Smooth muscle cell (in vitro differentiated cells): ENCODE measurements around the gene AOAH. TPM values are rescaled to one million over a fixed set of nuclear protein-coding genes. Genes with fewer than 3 reads are reported as not detected.

Experiments used
- DNase-seq: peaks from one replicate; lab custom pipeline; 2025; ENCODE audit not compliant: unreplicated experiment; lab: John Stamatoyannopoulos, UW
- H2AFZ ChIP-seq: fragments of 200-600 bp; sonication (generic); 2 replicates; pipeline ENCODE4 v1.6.0; 2016; ENCODE audit warnings: antibody characterized with exemption, low read depth, mild to moderate bottlenecking
- H3F3A ChIP-seq: fragments of 200-600 bp; sonication (generic); 2 replicates; pipeline ENCODE4 v1.6.0; 2017; ENCODE audit warnings: antibody characterized with exemption, low read depth
- H3K27ac ChIP-seq: fragments of 200-600 bp; sonication (generic); 2 replicates; pipeline ENCODE4 v1.5.1; 2016; ENCODE audit warnings: low read depth, mild to moderate bottlenecking
- H3K27me3 ChIP-seq: fragments of 200-600 bp; sonication (generic); 2 replicates; pipeline ENCODE4 v1.6.1; 2016; ENCODE audit warnings: low read depth, mild to moderate bottlenecking
- H3K36me3 ChIP-seq: fragments of 200-600 bp; sonication (generic); 2 replicates; pipeline ENCODE4 v1.5.1; 2016; ENCODE audit warnings: low read depth
- H3K4me1 ChIP-seq: fragments of 200-600 bp; sonication (generic); 2 replicates; pipeline ENCODE4 v1.5.1; 2016; ENCODE audit warnings: low read depth
- H3K4me2 ChIP-seq: fragments of 200-600 bp; sonication (generic); 2 replicates; pipeline ENCODE4 v1.6.0; 2016; ENCODE audit warnings: mild to moderate bottlenecking
- H3K4me3 ChIP-seq: fragments of 200-600 bp; sonication (generic); 2 replicates; pipeline ENCODE4 v1.5.1; 2016; ENCODE audit warnings: mild to moderate bottlenecking
- H3K79me2 ChIP-seq: fragments of 200-600 bp; sonication (generic); 2 replicates; pipeline ENCODE4 v1.6.0; 2016; ENCODE audit warnings: low read depth, mild to moderate bottlenecking
- H3K9ac ChIP-seq: fragments of 200-600 bp; sonication (generic); 2 replicates; pipeline ENCODE4 v1.6.0; 2016; ENCODE audit warnings: low read depth
- H3K9me3 ChIP-seq: fragments of 200-600 bp; sonication (generic); replicated peaks from 2 replicates; pipeline ENCODE4 v1.5.1; 2016; ENCODE audit warnings: low read depth
- H4K20me1 ChIP-seq: fragments of 200-600 bp; sonication (generic); 2 replicates; pipeline ENCODE4 v1.6.0; 2016; ENCODE audit warnings: low read depth
- WGBS: methylation state at CpG from one replicate; pipeline ENCODE4 v1.1.7; 2016; ENCODE audit warnings: low lambda C conversion rate; 5-methylcytosine and 5-hydroxymethylcytosine counted together
- polyA plus RNA-seq: library from polyadenylated mRNA; unstranded; fragments of >200 nt; fragmentation: Nextera tagmentation; extraction: Ambion mirVana; gene quantifications from 2 replicates; pipeline ENCODE4 v1.2.1, GENCODE V29; 2016
- total RNA-seq: library from RNA; depleted of rRNA; stranded (reverse); fragments of >200 nt; gene quantifications from 2 replicates; pipeline ENCODE4 v1.2.3, GENCODE V29; 2014
- TF ChIP-seq, protein P1 (sequence below): fragments of 200-600 bp; sonication (generic); IDR thresholded peaks from 2 replicates; pipeline ENCODE4 v1.5.1; 2017; ENCODE audit warnings: borderline replicate concordance, mild to moderate bottlenecking, antibody characterized with exemption; ENCODE audit not compliant: insufficient read depth, poor library complexity, severe bottlenecking

Gene AOAH
- total and polyA plus RNA-seq, 2 experiments from 2014 or later, result not detected

DNA sequence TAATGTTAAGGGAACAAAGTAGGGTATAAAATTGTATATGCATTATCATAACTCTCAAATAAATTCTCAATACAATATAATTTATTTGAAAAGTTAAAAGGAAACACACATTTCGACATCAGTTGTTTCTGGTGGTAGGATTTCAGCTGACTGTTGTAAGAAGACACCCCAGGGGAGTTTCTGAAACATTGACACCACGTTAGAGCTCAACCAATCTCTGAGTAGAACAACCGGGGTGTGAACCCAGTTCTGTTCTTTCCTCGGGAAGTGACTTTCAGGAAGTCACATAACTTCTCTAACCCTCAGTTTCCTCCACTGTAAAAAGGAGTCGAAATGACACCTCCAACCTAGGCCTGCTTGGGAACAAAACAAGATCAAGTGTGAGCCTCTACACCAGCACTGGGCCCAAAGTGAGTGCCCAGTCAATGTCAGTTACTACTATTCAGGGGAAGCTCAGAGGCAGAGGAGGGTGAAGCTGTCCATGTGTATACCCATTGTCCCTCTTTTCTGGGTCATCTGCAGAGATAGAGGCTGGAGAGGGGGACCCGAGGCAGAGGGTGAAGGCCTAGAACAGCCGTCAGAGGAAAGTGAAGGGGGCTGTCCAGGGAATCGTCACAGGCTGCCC lies 67.1 kb downstream of the AOAH start:
- Histone ChIP-seq H3K27ac (no peak overlapping the region), H3K9ac (no peak overlapping the region), H3K4me3 (no peak overlapping the region), H3F3A (no peaks in the 10 kb centered on the region), H4K20me1 (no peaks in the 10 kb centered on the region), H3K4me1 (peaks cover 54% of the 10 kb centered on the region), H3K27me3 (no peaks in the 10 kb centered on the region), H3K79me2 (no peaks in the 10 kb centered on the region), H3K4me2 (no peak overlapping the region), H3K9me3 (no peaks in the 10 kb centered on the region), H3K36me3 (no peaks in the 10 kb centered on the region), H2AFZ (no peak overlapping the region)
- TF ChIP-seq, protein P1, sequence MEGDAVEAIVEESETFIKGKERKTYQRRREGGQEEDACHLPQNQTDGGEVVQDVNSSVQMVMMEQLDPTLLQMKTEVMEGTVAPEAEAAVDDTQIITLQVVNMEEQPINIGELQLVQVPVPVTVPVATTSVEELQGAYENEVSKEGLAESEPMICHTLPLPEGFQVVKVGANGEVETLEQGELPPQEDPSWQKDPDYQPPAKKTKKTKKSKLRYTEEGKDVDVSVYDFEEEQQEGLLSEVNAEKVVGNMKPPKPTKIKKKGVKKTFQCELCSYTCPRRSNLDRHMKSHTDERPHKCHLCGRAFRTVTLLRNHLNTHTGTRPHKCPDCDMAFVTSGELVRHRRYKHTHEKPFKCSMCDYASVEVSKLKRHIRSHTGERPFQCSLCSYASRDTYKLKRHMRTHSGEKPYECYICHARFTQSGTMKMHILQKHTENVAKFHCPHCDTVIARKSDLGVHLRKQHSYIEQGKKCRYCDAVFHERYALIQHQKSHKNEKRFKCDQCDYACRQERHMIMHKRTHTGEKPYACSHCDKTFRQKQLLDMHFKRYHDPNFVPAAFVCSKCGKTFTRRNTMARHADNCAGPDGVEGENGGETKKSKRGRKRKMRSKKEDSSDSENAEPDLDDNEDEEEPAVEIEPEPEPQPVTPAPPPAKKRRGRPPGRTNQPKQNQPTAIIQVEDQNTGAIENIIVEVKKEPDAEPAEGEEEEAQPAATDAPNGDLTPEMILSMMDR, result no peak
- DNase-seq, result no peak
- whole genome bisulfite sequencing, result 89% methylated on average over 8 of the region's 8 CpGs

DNA sequence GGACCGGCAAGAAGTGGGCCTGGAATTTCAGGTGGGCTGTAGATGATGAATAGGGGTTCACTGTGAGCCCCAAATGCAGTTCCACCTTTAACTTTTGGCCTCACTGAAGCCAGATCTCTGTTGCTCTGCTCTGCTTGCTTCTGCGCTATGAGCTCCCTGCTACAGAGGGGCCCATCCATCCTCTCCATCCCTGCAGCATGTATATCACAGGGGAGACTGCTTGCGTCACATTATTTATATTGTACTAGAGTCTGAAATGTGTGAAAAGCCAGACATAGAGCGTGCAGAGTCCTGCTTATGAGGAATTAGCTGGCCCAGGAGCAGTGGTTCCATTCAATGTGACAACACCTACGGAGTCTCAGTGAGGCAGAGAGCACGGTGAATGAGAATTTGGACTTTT lies 69.9 kb downstream of the AOAH start:
- no peak overlapping the region for H3K4me2 ChIP-seq
- no peak overlapping the region for H3K27ac ChIP-seq
- H3K9me3 ChIP-seq, result no peaks in the 10 kb centered on the region
- no peaks in the 10 kb centered on the region for H4K20me1 ChIP-seq
- no peaks in the 10 kb centered on the region for H3K79me2 ChIP-seq
- no peak for DNase-seq
- 81% methylated on average over 6 of the region's 6 CpGs for WGBS
- no peaks in the 10 kb centered on the region for H3K36me3 ChIP-seq
- H2AFZ ChIP-seq, result no peak overlapping the region
- no peaks in the 10 kb centered on the region for H3F3A ChIP-seq
- no peak overlapping the region for H3K9ac ChIP-seq
- H3K4me3 ChIP-seq, result no peak overlapping the region
- TF ChIP-seq, protein P1, result no peak
- no peaks in the 10 kb centered on the region for H3K27me3 ChIP-seq
- H3K4me1 ChIP-seq, result peaks cover 29% of the 10 kb centered on the region

GRCh38 chr7:36653663-36654355 lies 70.5 kb downstream of the AOAH start:
- H3K27me3 ChIP-seq, result no peaks in the 10 kb centered on the region
- H3K4me2 ChIP-seq, result no peak overlapping the region
- H3K9ac ChIP-seq, result no peak overlapping the region
- H3K4me1 ChIP-seq, result peaks cover 23% of the 10 kb centered on the region
- H3K79me2 ChIP-seq, result no peaks in the 10 kb centered on the region
- H3K27ac ChIP-seq, result no peak overlapping the region
- no peaks in the 10 kb centered on the region for H3K9me3 ChIP-seq
- TF ChIP-seq, protein P1, result no peak
- DNase-seq, result no peak
- no peaks in the 10 kb centered on the region for H3F3A ChIP-seq
- 76% methylated on average over 11 of the region's 11 CpGs for WGBS
- no peaks in the 10 kb centered on the region for H4K20me1 ChIP-seq
- H3K4me3 ChIP-seq, result no peak overlapping the region
- H2AFZ ChIP-seq, result no peak overlapping the region
- no peaks in the 10 kb centered on the region for H3K36me3 ChIP-seq
